Measurements from ENCODE around the gene CDC25B.

- TF ChIP-seq YY1 (IDR thresholded peaks at IDR 0.05; ENCODE audit: low read depth, low read length) (no peak), EZH2 (IDR thresholded peaks at IDR 0.05; ENCODE audit: borderline replicate concordance, control insufficient read depth, low read depth, low read length) (no peak), MLLT1 (IDR thresholded peaks at IDR 0.05) (no peak), MYC (IDR thresholded peaks at IDR 0.05; ENCODE audit: insufficient read depth, insufficient read length, insufficient replicate concordance, low read length, severe bottlenecking) (no peak), POLR2A (IDR thresholded peaks at IDR 0.05; ENCODE audit: low read depth, low read length) (no peak), CTCF (IDR thresholded peaks at IDR 0.05 in 2 of 3, conservative IDR thresholded peaks at IDR 0.05 in 1 of 3; ENCODE audit: control insufficient read depth in 2 of 3, extremely low read depth in 1 of 3, insufficient read depth in 1 of 3, low read depth in 3 of 3, low read length in 3 of 3) (no peak), ZNF24 (IDR thresholded peaks at IDR 0.05) (no peak), MXI1 (IDR thresholded peaks at IDR 0.05; ENCODE audit: low read depth, low read length) (no peak), FOXK2 (IDR thresholded peaks at IDR 0.05) (no peak), TAF1 (IDR thresholded peaks at IDR 0.05; ENCODE audit: borderline replicate concordance, low read depth, low read length) (no peak), POLR2AphosphoS5 (IDR thresholded peaks at IDR 0.05; ENCODE audit: low read length) (no peak)
These were observed 48.6 kb upstream of the CDC25B start for GRCh38 chr20:3747471-3747870.

All from GM12878 (cell line).